Esophagus squamous epithelium (tissue), 5 donors: Measurements from ENCODE around the gene SCARB1. TPM values are rescaled to one million over a fixed set of nuclear protein-coding genes. Genes with fewer than 3 reads are reported as not detected.

Source experiments
- DNase-seq: peaks from one replicate; lab custom pipeline; 2025; lab: John Stamatoyannopoulos, UW
- H3K27ac ChIP-seq, 4 donors: fragments of 200-600 bp; sonication (generic); one replicate each; pipeline ENCODE4 v1.5.1; 2016 to 2019; ENCODE audit warnings: mild to moderate bottlenecking in 1 of 4
- H3K27me3 ChIP-seq, 4 donors: fragments of 200-600 bp; sonication (generic); 1 replicate in 3 of 4; 2 replicates in 1 of 4; pipeline versions ENCODE4 v1.5.1 to v1.6.0; 2017 to 2021; ENCODE audit warnings: antibody characterized with exemption in 1 of 4
- H3K36me3 ChIP-seq, 3 donors: fragments of 200-600 bp; sonication (generic); one replicate each; pipeline ENCODE4 v1.5.1; 2016 to 2019
- H3K4me1 ChIP-seq, 3 donors: fragments of 200-600 bp; sonication (generic); one replicate each; pipeline ENCODE4 v1.5.1; 2017 to 2019
- H3K4me3 ChIP-seq, 4 donors: fragments of 200-600 bp; sonication (generic); 1 replicate in 3 of 4; 2 replicates in 1 of 4; pipeline ENCODE4 v1.5.1; 2016 to 2019; ENCODE audit warnings: mild to moderate bottlenecking in 2 of 4, moderate library complexity in 1 of 4
- H3K9me3 ChIP-seq, 3 donors: fragments of 200-600 bp; sonication (generic); one replicate each; pipeline ENCODE4 v1.5.1; 2016 to 2019
- CTCF ChIP-seq, 6 experiments: fragments of 450-650 bp in 4 of 6; fragments of 200-600 bp in 2 of 6; sonication (generic) in 2 of 6; IDR thresholded peaks; one replicate each; pipeline ENCODE4 v1.5.1; 2016 to 2019; ENCODE audit warnings: antibody characterized with exemption in 6 of 6, mild to moderate bottlenecking in 4 of 6, moderate library complexity in 4 of 6
- POLR2A ChIP-seq, 4 donors: fragments of 450-650 bp; IDR thresholded peaks; one replicate each; pipeline ENCODE4 v1.6.1; 2017; ENCODE audit warnings: antibody characterized with exemption in 4 of 4, mild to moderate bottlenecking in 4 of 4, moderate library complexity in 3 of 4
- WGBS, 2 donors: methylation state at CpG; one replicate each; pipeline ENCODE4 v1.1.5; 2018; 5-methylcytosine and 5-hydroxymethylcytosine counted together
- intact Hi-C: fragments of 100-400 bp; cut with DNase I; formaldehyde crosslinking; loops from one replicate; pipeline ENCODE4 v1.15.0; 2022
- total RNA-seq, 4 donors: library from RNA; depleted of rRNA; stranded (reverse); fragments of >200 nt; gene quantifications; one replicate each; pipeline ENCODE4 v1.1.0, GENCODE V29; 2016
- donor health status: DM: yes; HTN: yes; CAD: no.

Gene SCARB1
- total RNA-seq, 4 donors from 2014 or later, result 7.1 to 9.5 (median 8.8) TPM

GRCh38 chr12:124847113-124848074 is 16.3 kb downstream of the SCARB1 start:
- no peak for DNase-seq
- Histone ChIP-seq H3K9me3 (no peaks in the 10 kb centered on the region), H3K4me3 (no peak overlapping the region), H3K36me3 (no peaks in the 10 kb centered on the region), H3K4me1 (peaks cover 0 to 34% (median 6%) of the 10 kb centered on the region in 3 donors), H3K27ac (peak overlapping the region in 3 of 4 donors; percentile 57 to 69 (median 57)), H3K27me3 (no peaks in the 10 kb centered on the region)
- intact Hi-C loops, result no loop called here
- WGBS, 2 donors, result 47 to 58% methylated on average over 6 to 12 of the region's 12 CpGs
- no peak for TF ChIP-seq POLR2A (IDR thresholded peaks at IDR 0.05)
- no peak for TF ChIP-seq CTCF (IDR thresholded peaks at IDR 0.05)

- 90 to 93% methylated on average over 27 to 29 of the region's 37 CpGs for WGBS, 2 donors
- no peak overlapping the region for H3K4me3 ChIP-seq
- intact Hi-C loops, result no loop called here
- H3K4me1 ChIP-seq, result peaks cover 0 to 35% (median 6%) of the 10 kb centered on the region in 3 donors
- no peaks in the 10 kb centered on the region for H3K9me3 ChIP-seq
- DNase-seq, result no peak
- TF ChIP-seq CTCF (IDR thresholded peaks at IDR 0.05) (no peak), POLR2A (IDR thresholded peaks at IDR 0.05) (no peak)
- H3K36me3 ChIP-seq, result no peaks in the 10 kb centered on the region
- no peaks in the 10 kb centered on the region for H3K27me3 ChIP-seq
- H3K27ac ChIP-seq, result no peak overlapping the region
These were observed 19.0 kb downstream of the SCARB1 start for GRCh38 chr12:124844411-124845397.

GRCh38 chr12:124842800-124843510 is 20.7 kb downstream of the SCARB1 start:
- Histone ChIP-seq H3K9me3 (no peaks in the 10 kb centered on the region), H3K4me3 (no peak overlapping the region), H3K27me3 (no peaks in the 10 kb centered on the region), H3K36me3 (no peaks in the 10 kb centered on the region), H3K4me1 (peaks cover 6 to 41% (median 17%) of the 10 kb centered on the region in 3 donors), H3K27ac (peak overlapping the region in 3 of 4 donors; percentile 41 to 58 (median 52))
- 68 to 81% methylated on average over 11 to 15 of the region's 16 CpGs for WGBS, 2 donors
- no peak for DNase-seq
- intact Hi-C loops, result no loop called here
- TF ChIP-seq CTCF (IDR thresholded peaks at IDR 0.05) (no peak), POLR2A (IDR thresholded peaks at IDR 0.05) (no peak)

GRCh38 chr12:124842073-124842749 is 21.5 kb downstream of the SCARB1 start:
- Histone ChIP-seq H3K4me3 (no peak overlapping the region), H3K27ac (peak overlapping the region in 3 of 4 donors; percentile 41 to 58 (median 52)), H3K27me3 (no peaks in the 10 kb centered on the region), H3K4me1 (peaks cover 8 to 41% (median 15%) of the 10 kb centered on the region in 3 donors), H3K9me3 (no peaks in the 10 kb centered on the region), H3K36me3 (no peaks in the 10 kb centered on the region)
- 62 to 75% methylated on average over 10 to 11 of the region's 14 CpGs for WGBS, 2 donors
- no peak for TF ChIP-seq CTCF (IDR thresholded peaks at IDR 0.05)
- no peak for TF ChIP-seq POLR2A (IDR thresholded peaks at IDR 0.05)
- no peak for DNase-seq
- intact Hi-C loops, result no loop called here
